SK-N-SH (cell line): ENCODE data around the gene CPSF6.
"Not testable (repeated sequence)": the region's sequence is repeated elsewhere in the genome, so short reads cannot be mapped to it uniquely, and the experiment has no call there.

Experiments
- CTCF ChIP-seq: fragments of 200-600 bp; sonication (generic); IDR thresholded peaks from 2 replicates; pipeline ENCODE4 v1.6.1; 2017; ENCODE audit warnings: antibody characterized with exemption, mild to moderate bottlenecking, moderate library complexity
- FOXJ3 ChIP-seq: sonication (generic); formaldehyde crosslinking; IDR thresholded peaks from 2 replicates; pipeline ENCODE4 v1.5.1; 2020; ENCODE audit warnings: mild to moderate bottlenecking, missing genetic modification reagents
- MXI1 ChIP-seq: IDR thresholded peaks from 2 replicates; pipeline ENCODE4 v1.6.1; 2012; ENCODE audit warnings: mild to moderate bottlenecking, low read depth, low read length, improper control_type of control experiment
- POLR2AphosphoS5 ChIP-seq: IDR thresholded peaks from 2 replicates; pipeline ENCODE4 v1.6.1; 2012; ENCODE audit warnings: low read depth, low read length
- RCOR1 ChIP-seq: fragments of 150-350 bp; IDR thresholded peaks from 2 replicates; pipeline ENCODE4 v1.6.1; 2017; ENCODE audit warnings: antibody characterized with exemption, low read length
- RFX5 ChIP-seq: IDR thresholded peaks from 2 replicates; pipeline ENCODE4 v1.6.1; 2012; ENCODE audit warnings: mild to moderate bottlenecking, improper control_type of control experiment, low read length
- RXRA ChIP-seq: IDR thresholded peaks from 2 replicates; pipeline ENCODE4 v1.4.0; 2012; ENCODE audit warnings: low read depth, mild to moderate bottlenecking, borderline replicate concordance
- TAF1 ChIP-seq: IDR thresholded peaks from 2 replicates; pipeline ENCODE4 v1.6.1; 2012; ENCODE audit warnings: low read depth, mild to moderate bottlenecking, low read length, moderate library complexity, borderline replicate concordance
- USF2 ChIP-seq: fragments of 150-350 bp; IDR thresholded peaks from 2 replicates; pipeline ENCODE4 v1.6.1; 2017; ENCODE audit warnings: antibody characterized with exemption, low read length, low read depth, borderline replicate concordance
- ZBTB33 ChIP-seq: IDR thresholded peaks from 2 replicates; pipeline ENCODE4 v1.4.0; 2012; ENCODE audit warnings: low read depth, borderline replicate concordance

- not testable (repeated sequence) for TF ChIP-seq CTCF; ZBTB33; RXRA; RFX5; FOXJ3 (CRISPR knock-in tag); RCOR1; TAF1; USF2; MXI1; POLR2AphosphoS5
Measured at GRCh38 chr12:69317233-69317632, 77.9 kb downstream of the CPSF6 start.
